ENCODE results near the gene RIN3.

The RIN3 gene

GRCh38 chr14:92491782-92492181, 21.8 kb upstream of the RIN3 start:
- TF ChIP-seq Cebpa-rat (IDR thresholded peaks at IDR 0.05) = no peak
- H3K9ac ChIP-seq = no peak overlapping the region

GRCh38 chr14:92492258-92492657, 21.3 kb upstream of the RIN3 start:
- Histone ChIP-seq H3K4me3 (no peak overlapping the region), H3K9me3 (replicated peaks in 1 of 11) (no peaks in the 10 kb centered on the region), H4K20me1 (no peaks in the 10 kb centered on the region), H3K9ac (no peak overlapping the region), H3K36me3 (no peaks in the 10 kb centered on the region), H3K4me2 (peak overlapping the region in 8 of 11 experiments; percentile 1 to 79 (median 60); a peak in 13 of 22 replicates), H3K4me1 (peaks cover 18 to 88% (median 62%) of the 10 kb centered on the region in 10 experiments), H3K27ac (peak overlapping the region in 2 of 11 experiments; percentile 2 to 28; a peak in 3 of 22 replicates), H3K27me3 (no peaks in the 10 kb centered on the region)
- no peak for TF ChIP-seq Cebpa-rat (IDR thresholded peaks at IDR 0.05)

More at GRCh38 chr14:92491782-92492181, 21.8 kb upstream of the RIN3 start:
- Histone ChIP-seq H3K27ac (peak overlapping the region in 2 of 11 experiments; percentile 2 to 28; a peak in 3 of 22 replicates), H3K4me3 (no peak overlapping the region), H3K27me3 (no peaks in the 10 kb centered on the region), H3K9me3 (replicated peaks in 1 of 11) (no peaks in the 10 kb centered on the region), H3K4me2 (peak overlapping the region in 8 of 11 experiments; percentile 1 to 79 (median 60); a peak in 13 of 22 replicates), H3K36me3 (no peaks in the 10 kb centered on the region), H4K20me1 (no peaks in the 10 kb centered on the region), H3K4me1 (peaks cover 13 to 92% (median 61%) of the 10 kb centered on the region in 10 experiments)

DNA sequence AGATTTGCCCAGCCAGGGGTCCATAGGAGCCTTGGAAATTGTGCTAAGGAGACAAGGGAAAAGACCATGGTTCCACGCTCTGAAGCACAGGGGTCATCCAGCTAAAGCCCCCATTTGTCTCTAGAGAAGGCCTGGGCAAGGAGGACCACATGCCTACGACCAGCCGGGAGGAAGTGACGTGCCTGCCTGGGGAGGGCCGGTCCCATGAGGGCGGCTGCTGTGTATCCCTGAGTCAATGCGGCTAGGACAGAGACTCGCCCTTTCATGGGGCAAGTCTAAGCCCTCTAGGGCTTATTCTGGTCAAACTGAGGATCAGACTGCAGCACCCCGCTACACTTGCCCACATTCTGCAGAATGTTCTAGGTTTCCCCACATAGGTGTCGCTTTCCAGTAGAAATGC, 20.6 kb upstream of the RIN3 start:
- Histone ChIP-seq H3K36me3 (no peaks in the 10 kb centered on the region), H4K20me1 (no peaks in the 10 kb centered on the region), H3K4me2 (peak overlapping the region in 7 of 11 experiments; percentile 19 to 79 (median 68); a peak in 11 of 22 replicates), H3K27ac (no peak overlapping the region), H3K27me3 (peaks cover 0 to 6% (median 0%) of the 10 kb centered on the region in 11 experiments; a peak in 2 of 22 replicates), H3K9me3 (replicated peaks in 1 of 11) (no peaks in the 10 kb centered on the region), H3K4me1 (peaks cover 18 to 86% (median 62%) of the 10 kb centered on the region in 10 experiments), H3K4me3 (no peak overlapping the region), H3K9ac (no peak overlapping the region)
- TF ChIP-seq Cebpa-rat (IDR thresholded peaks at IDR 0.05) = no peak

DNA sequence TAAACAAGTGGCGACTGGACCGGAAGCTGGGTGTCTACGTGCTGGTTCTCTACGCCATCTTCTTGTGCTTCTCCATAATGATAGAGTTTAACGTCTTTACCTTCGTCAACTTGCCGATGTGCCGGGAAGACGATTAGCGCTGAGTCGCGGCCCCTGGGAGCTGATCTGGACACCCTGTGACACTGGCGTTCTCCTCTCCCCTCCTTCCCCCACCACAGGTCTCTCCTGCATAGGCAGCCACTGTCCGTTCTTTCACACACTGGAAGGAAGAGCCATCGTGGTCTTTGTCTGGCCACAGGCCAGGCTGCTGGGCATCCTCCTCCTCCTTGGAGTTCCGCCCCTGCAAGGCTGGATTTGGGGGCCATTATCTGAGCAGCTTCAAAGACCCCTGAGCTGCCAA, 20.1 kb upstream of the RIN3 start:
- H3K4me3 ChIP-seq = no peak overlapping the region
- TF ChIP-seq Cebpa-rat (IDR thresholded peaks at IDR 0.05) = no peak
- no peak overlapping the region for H3K27ac ChIP-seq
- H3K9me3 ChIP-seq (replicated peaks in 1 of 11) = no peaks in the 10 kb centered on the region
- no peaks in the 10 kb centered on the region for H4K20me1 ChIP-seq
- peak overlapping the region in 6 of 11 experiments; percentile 19 to 79 (median 71); a peak in 8 of 22 replicates for H3K4me2 ChIP-seq
- H3K36me3 ChIP-seq = no peaks in the 10 kb centered on the region
- peaks cover 0 to 10% (median 0%) of the 10 kb centered on the region in 11 experiments; a peak in 2 of 22 replicates for H3K27me3 ChIP-seq
- no peak overlapping the region for H3K9ac ChIP-seq
- H3K4me1 ChIP-seq = peaks cover 23 to 84% (median 61%) of the 10 kb centered on the region in 10 experiments

DNA sequence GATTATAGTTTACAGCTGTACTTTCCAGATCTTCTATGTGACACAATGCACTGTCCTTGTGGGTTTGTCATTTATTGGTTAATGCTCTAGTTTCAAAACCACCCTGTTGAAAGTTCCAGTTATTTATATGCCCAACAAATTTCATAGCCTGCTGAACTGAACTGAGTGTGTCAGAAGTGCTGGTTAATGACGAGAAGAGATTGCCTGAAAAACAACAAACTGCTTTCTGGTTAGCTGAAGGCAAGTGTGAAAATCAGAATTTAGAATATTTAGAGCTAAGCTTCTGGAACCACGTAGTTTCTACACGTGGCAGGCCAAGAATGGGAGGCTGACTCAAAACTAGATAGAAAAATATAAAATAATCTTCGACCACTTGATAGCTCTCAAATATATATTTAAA, 19.1 kb upstream of the RIN3 start:
- Histone ChIP-seq H3K9ac (no peak overlapping the region), H3K27ac (no peak overlapping the region), H3K4me3 (no peak overlapping the region), H3K4me1 (peaks cover 24 to 74% (median 52%) of the 10 kb centered on the region in 10 experiments), H3K4me2 (peak overlapping the region in 3 of 11 experiments; percentile 63 to 83 (median 79); a peak in 4 of 22 replicates), H3K36me3 (no peaks in the 10 kb centered on the region), H4K20me1 (no peaks in the 10 kb centered on the region), H3K27me3 (peaks cover 0 to 15% (median 0%) of the 10 kb centered on the region in 11 experiments; a peak in 2 of 22 replicates), H3K9me3 (replicated peaks in 1 of 11) (no peaks in the 10 kb centered on the region)
- no peak for TF ChIP-seq Cebpa-rat (IDR thresholded peaks at IDR 0.05)

DNA sequence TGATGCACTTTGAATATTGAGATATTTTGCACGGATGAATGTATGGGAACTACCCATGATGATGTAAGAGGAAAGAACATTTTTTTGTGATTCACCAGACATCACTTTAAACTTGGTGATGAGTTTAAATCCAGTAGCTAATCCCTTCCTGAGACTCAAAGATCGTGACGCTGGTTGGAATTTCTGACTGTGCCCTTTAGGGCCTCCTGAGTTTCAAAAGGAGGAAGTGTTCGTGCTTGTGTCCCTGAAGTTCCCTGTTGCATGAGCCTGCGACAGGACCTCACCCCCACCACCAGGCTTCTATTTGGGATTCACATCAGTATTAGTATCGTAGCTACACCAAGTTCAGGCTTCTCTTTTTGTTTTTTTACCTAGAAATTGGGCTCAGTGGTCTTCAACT, 18.6 kb upstream of the RIN3 start:
- TF ChIP-seq Cebpa-rat (IDR thresholded peaks at IDR 0.05) = no peak
- H3K9me3 ChIP-seq (replicated peaks in 1 of 11) = no peaks in the 10 kb centered on the region
- peaks cover 0 to 17% (median 0%) of the 10 kb centered on the region in 11 experiments; a peak in 3 of 22 replicates for H3K27me3 ChIP-seq
- no peak overlapping the region for H3K4me3 ChIP-seq
- H3K27ac ChIP-seq = no peak overlapping the region
- no peaks in the 10 kb centered on the region for H4K20me1 ChIP-seq
- no peak overlapping the region for H3K9ac ChIP-seq
- peak overlapping the region in 5 of 11 experiments; percentile 28 to 83 (median 63); a peak in 9 of 22 replicates for H3K4me2 ChIP-seq
- H3K36me3 ChIP-seq = no peaks in the 10 kb centered on the region
- H3K4me1 ChIP-seq = peaks cover 24 to 69% (median 47%) of the 10 kb centered on the region in 10 experiments

- no peaks in the 10 kb centered on the region for H3K36me3 ChIP-seq
- TF ChIP-seq Cebpa-rat (IDR thresholded peaks at IDR 0.05) = no peak
- peaks cover 0 to 24% (median 0%) of the 10 kb centered on the region in 11 experiments; a peak in 3 of 22 replicates for H3K27me3 ChIP-seq
- peaks cover 33 to 63% (median 50%) of the 10 kb centered on the region in 10 experiments for H3K4me1 ChIP-seq
- no peaks in the 10 kb centered on the region for H3K9me3 ChIP-seq (replicated peaks in 1 of 11)
- peak overlapping the region in 7 of 11 experiments; percentile 29 to 89 (median 63); a peak in 13 of 22 replicates for H3K4me2 ChIP-seq
- no peak overlapping the region for H3K4me3 ChIP-seq
- no peaks in the 10 kb centered on the region for H4K20me1 ChIP-seq
- no peak overlapping the region for H3K27ac ChIP-seq
- H3K9ac ChIP-seq = no peak overlapping the region
Measured at GRCh38 chr14:92496191-92496857, 17.3 kb upstream of the RIN3 start.

- peaks cover 0 to 24% (median 0%) of the 10 kb centered on the region in 11 experiments; a peak in 3 of 22 replicates for H3K27me3 ChIP-seq
- H3K4me2 ChIP-seq = peak overlapping the region in 9 of 11 experiments; percentile 36 to 89 (median 69); a peak in 17 of 22 replicates
- H4K20me1 ChIP-seq = no peaks in the 10 kb centered on the region
- no peaks in the 10 kb centered on the region for H3K36me3 ChIP-seq
- H3K9ac ChIP-seq = no peak overlapping the region
- no peak overlapping the region for H3K27ac ChIP-seq
- no peak overlapping the region for H3K4me3 ChIP-seq
- H3K4me1 ChIP-seq = peaks cover 33 to 54% (median 41%) of the 10 kb centered on the region in 10 experiments
- H3K9me3 ChIP-seq (replicated peaks in 1 of 11) = no peaks in the 10 kb centered on the region
- no peak for TF ChIP-seq Cebpa-rat (IDR thresholded peaks at IDR 0.05)
Measured at GRCh38 chr14:92497391-92497790, 16.2 kb upstream of the RIN3 start.

GRCh38 chr14:92499234-92499633, 14.3 kb upstream of the RIN3 start:
- H3K36me3 ChIP-seq = no peaks in the 10 kb centered on the region

More at GRCh38 chr14:92499234-92499633, 14.3 kb upstream of the RIN3 start:
- H3K4me1 ChIP-seq = peaks cover 26 to 39% (median 33%) of the 10 kb centered on the region in 10 experiments
- H3K27ac ChIP-seq = no peak overlapping the region
- TF ChIP-seq Cebpa-rat (IDR thresholded peaks at IDR 0.05) = no peak
- no peak overlapping the region for H3K9ac ChIP-seq
- H3K9me3 ChIP-seq (replicated peaks in 1 of 11) = no peaks in the 10 kb centered on the region
- no peak overlapping the region for H3K4me2 ChIP-seq
- H3K4me3 ChIP-seq = no peak overlapping the region
- H3K27me3 ChIP-seq = peaks cover 0 to 30% (median 0%) of the 10 kb centered on the region in 11 experiments; a peak in 3 of 22 replicates
- H4K20me1 ChIP-seq = no peaks in the 10 kb centered on the region

Data from BLaER1 treated with 17β-estradiol and CSF1 and Interleukin-3, amounts not matched to agents 10 nM and 100 nM (cell line).